PFSK-1 (cell line): ENCODE measurements around the gene ARHGEF7.

ENCODE experiments used
- FOXP2 ChIP-seq: optimal IDR thresholded peaks from 2 replicates; pipeline ENCODE3; 2011; ENCODE audit warnings: borderline replicate concordance, control low read depth, inconsistent platforms; ENCODE audit not compliant: insufficient read depth; ENCODE audit errors: extremely low read length, extremely low read depth
- POLR2AphosphoS5 ChIP-seq: IDR thresholded peaks from 2 replicates; pipeline ENCODE4 v1.6.1; 2012; ENCODE audit warnings: low read depth, mild to moderate bottlenecking, control low read depth, low read length, moderate library complexity
- REST ChIP-seq, 2 experiments: IDR thresholded peaks; 2 replicates each; pipeline versions ENCODE4 v1.6.1 to v1.8.0; 2011 to 2012; ENCODE audit warnings: low read depth in 2 of 2, low read length in 2 of 2, control low read depth in 1 of 2, inconsistent platforms in 1 of 2, mild to moderate bottlenecking in 1 of 2, moderate library complexity in 1 of 2; ENCODE audit not compliant: insufficient read depth in 1 of 2
- SIN3A ChIP-seq: IDR thresholded peaks from 2 replicates; pipeline ENCODE4 v1.6.1; 2012; ENCODE audit warnings: mild to moderate bottlenecking, low read length, moderate library complexity, borderline replicate concordance; ENCODE audit not compliant: insufficient read depth
- TAF1 ChIP-seq: IDR thresholded peaks from 2 replicates; pipeline ENCODE4 v1.6.1; 2012; ENCODE audit warnings: low read length, control low read depth, borderline replicate concordance; ENCODE audit not compliant: insufficient read depth

- TF ChIP-seq SIN3A (no peak), POLR2AphosphoS5 (no peak), REST (IDR thresholded peaks at IDR 0.05; ENCODE audit: insufficient read depth in 1 of 2, low read depth in 2 of 2, low read length in 2 of 2) (no peak), TAF1 (no peak), FOXP2 (no peak)
Observed at GRCh38 chr13:111278743-111279652, 163.9 kb downstream of the ARHGEF7 start.
